Cardiac fibroblast (primary cell): Measurements from ENCODE around the gene WDR38.
A peak's percentile ranks its signal among the peaks of the same experiment; 100 is the strongest.

ENCODE experiments used
- DNase-seq, 2 donors: peaks; one replicate each; pipeline versions ENCODE4 v3.0.0 to v3.0.0-alpha.2; 2010; ENCODE audit warnings: low read depth in 2 of 2
- H3K4me3 ChIP-seq, 2 donors: replicated peaks in 1 of 2; 1 replicate in 1 of 2; 2 replicates in 1 of 2; pipeline ENCODE4 v1.5.1; 2011; ENCODE audit warnings: low read depth in 2 of 2, low read length in 2 of 2, mild to moderate bottlenecking in 2 of 2, moderate library complexity in 1 of 2
- TF ChIP-seq, protein P1 (sequence below): IDR thresholded peaks from one replicate; pipeline ENCODE4 v1.5.1; 2011; ENCODE audit warnings: low read depth, mild to moderate bottlenecking, low read length, inconsistent platforms

The WDR38 gene

DNA sequence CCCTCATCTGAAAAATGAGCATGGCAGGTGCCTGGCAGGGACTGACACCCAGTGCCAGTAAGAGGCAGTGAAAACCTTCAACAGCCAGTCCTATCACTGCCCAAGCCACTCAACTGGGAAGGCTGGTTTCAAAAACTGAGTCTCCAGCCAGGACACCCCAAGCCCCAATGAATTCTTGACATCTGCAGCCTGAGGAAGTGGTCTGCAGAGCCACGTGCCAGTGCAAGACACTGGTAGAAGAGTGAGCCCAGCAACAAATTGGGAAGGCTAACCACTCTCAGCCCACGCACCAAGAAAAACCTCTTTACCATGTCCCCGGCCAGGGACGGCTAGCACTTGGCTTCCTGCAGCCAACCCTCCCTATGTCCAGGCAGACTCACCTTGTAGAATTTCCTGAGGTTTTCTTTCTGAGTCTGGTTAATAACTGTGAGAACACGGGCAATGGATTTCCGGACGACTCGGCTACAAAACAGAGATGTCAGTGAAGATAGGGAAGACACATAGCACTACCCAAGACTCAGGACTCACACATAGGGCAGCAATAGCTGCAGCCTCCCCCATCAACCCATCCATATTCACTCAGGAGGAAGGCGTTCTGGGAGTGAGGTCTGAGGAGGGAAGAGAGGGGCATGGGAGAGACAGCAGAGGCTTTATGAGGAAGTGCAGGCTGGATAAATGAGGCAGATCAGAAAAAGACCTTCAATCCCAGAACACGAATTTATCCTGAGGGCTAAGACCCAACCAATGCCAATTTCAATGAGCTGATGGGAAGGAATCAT is 6.7 kb downstream of the WDR38 start:
- TF ChIP-seq, protein P1, sequence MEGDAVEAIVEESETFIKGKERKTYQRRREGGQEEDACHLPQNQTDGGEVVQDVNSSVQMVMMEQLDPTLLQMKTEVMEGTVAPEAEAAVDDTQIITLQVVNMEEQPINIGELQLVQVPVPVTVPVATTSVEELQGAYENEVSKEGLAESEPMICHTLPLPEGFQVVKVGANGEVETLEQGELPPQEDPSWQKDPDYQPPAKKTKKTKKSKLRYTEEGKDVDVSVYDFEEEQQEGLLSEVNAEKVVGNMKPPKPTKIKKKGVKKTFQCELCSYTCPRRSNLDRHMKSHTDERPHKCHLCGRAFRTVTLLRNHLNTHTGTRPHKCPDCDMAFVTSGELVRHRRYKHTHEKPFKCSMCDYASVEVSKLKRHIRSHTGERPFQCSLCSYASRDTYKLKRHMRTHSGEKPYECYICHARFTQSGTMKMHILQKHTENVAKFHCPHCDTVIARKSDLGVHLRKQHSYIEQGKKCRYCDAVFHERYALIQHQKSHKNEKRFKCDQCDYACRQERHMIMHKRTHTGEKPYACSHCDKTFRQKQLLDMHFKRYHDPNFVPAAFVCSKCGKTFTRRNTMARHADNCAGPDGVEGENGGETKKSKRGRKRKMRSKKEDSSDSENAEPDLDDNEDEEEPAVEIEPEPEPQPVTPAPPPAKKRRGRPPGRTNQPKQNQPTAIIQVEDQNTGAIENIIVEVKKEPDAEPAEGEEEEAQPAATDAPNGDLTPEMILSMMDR, result no peak
- DNase-seq, result no peak
- peak overlapping the region; percentile 80 to 81 for H3K4me3 ChIP-seq

GRCh38 chr9:124860582-124861341 is 7.5 kb downstream of the WDR38 start:
- peak overlapping the region; percentile 80 to 81 for H3K4me3 ChIP-seq
- DNase-seq, result no peak

GRCh38 chr9:124861342-124862229 is 8.3 kb downstream of the WDR38 start, which contains the start of the genes ARPC5L and RPL35:
Gene ARPC5L (plus strand): TSS chr9:124862130. CDS start chr9:124869291, 7,161 bp downstream.
Gene RPL35 (minus strand): TSS chr9:124861957. CDS start chr9:124861912, 45 bp downstream.
- TF ChIP-seq, protein P1, result no peak
- peak; percentile 92 to 96 for DNase-seq
- H3K4me3 ChIP-seq, result peak within 1 kb of the TSS; percentile 80 to 81

More at GRCh38 chr9:124860582-124861341, 7.5 kb downstream of the WDR38 start:
- TF ChIP-seq, protein P1, result no peak

DNA sequence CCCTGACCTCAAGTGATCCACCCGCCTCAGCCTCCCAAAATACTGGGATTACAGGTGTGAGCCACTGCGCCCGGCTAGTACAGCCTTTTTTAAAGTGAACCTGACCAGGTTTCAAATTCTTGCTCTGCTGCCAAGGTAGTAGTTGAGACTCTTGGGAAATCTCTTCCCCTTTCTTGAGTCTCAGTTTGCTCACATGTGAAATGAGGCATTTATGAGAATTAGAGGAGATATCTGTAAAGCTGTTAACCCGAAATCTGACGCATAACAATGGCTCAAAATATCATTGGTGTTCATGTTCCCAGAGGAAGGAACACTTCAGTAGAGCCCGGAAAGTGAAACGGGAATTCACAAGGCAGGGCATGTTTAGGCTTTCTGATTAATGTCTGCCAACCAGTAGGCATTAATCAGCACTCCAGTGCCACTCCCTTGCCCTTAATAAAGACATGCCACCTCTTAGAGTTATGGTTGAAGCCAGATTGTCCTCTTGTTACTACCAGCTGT is 10.2 kb downstream of the WDR38 start:
- no peak for DNase-seq
- H3K4me3 ChIP-seq, result no peak overlapping the region
- TF ChIP-seq, protein P1, result no peak

GRCh38 chr9:124868511-124869465 is 15.5 kb downstream of the WDR38 start:
- peak overlapping the region; percentile 75 to 99 for H3K4me3 ChIP-seq
- DNase-seq, result peak; percentile 77 to 84
- TF ChIP-seq, protein P1, result no peak
